COR-L47 (cell line): ENCODE results near the gene ATRN.
A peak's percentile ranks its signal among the peaks of the same experiment; 100 is the strongest.
"Not testable (repeated sequence)": the region's sequence is repeated elsewhere in the genome, so short reads cannot be mapped to it uniquely, and the experiment has no call there.

Source experiments
- DNase-seq: peaks from one replicate; lab custom pipeline; 2025; lab: John Stamatoyannopoulos, UW

Gene ATRN

GRCh38 chr20:3563548-3564177 lies 92.8 kb downstream of the ATRN start:
- DNase-seq, result peak; percentile 11

DNA sequence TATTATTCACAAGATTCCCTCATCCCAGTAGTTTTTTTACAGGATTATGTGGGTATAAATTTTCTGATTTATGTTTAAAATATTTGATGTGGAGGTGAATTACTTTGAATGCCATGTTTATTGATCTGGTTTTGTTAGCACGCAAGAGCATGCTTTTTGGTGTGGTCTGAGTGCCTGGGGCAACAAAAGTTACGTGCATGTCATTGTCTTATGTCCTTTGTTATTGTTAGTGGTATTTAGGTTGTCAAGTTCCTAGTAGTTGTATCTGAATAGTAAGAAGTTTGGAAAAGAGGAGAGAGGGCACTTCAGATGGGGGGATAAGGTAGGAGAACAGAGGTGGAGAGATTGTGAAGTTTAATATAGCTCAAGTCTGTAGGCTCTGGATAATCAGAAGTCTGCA lies 95.0 kb downstream of the ATRN start:
- no peak for DNase-seq

GRCh38 chr20:3572151-3572550 lies 101.3 kb downstream of the ATRN start:
- DNase-seq, result no peak

DNA sequence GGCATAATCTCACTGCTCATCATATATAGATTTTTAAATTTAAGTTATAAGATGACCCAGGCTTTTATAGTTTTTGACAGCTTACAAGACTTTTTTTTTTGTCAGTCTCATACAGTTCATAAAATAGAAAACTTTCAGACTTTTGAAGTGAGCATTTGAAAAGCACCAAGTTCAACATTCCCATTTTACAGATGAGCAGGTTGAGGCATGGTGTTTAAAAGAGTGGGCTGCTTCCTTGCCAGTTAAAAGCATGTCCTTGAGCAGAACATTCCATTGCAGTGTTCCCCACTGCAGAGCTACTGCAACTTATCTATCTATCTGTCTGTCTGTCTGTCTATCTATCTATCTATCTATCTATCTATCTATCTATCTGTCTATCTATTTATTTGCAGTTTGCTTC lies 105.5 kb downstream of the ATRN start:
- DNase-seq, result no peak

DNA sequence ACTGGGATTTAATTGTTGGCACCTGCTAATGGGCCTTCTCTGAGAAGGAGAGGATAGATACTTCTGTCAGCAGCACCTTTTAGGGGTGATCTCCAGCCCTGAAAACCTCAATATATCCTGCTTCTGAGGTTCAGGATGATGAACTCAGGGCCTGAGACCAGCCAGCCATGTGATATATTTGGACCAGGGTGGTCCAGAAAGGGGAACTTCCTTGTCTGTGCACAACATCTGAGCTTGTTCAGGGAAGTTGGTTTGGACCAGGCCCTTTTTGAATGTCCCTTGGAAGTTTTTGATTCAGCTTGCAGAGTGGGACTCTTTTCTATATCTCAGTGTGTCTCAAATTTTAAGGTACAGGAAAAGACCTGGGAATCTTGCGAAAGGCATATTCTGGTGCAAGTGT lies 106.5 kb downstream of the ATRN start:
- DNase-seq, result no peak

GRCh38 chr20:3580412-3580811 lies 109.6 kb downstream of the ATRN start:
- DNase-seq, result no peak

DNA sequence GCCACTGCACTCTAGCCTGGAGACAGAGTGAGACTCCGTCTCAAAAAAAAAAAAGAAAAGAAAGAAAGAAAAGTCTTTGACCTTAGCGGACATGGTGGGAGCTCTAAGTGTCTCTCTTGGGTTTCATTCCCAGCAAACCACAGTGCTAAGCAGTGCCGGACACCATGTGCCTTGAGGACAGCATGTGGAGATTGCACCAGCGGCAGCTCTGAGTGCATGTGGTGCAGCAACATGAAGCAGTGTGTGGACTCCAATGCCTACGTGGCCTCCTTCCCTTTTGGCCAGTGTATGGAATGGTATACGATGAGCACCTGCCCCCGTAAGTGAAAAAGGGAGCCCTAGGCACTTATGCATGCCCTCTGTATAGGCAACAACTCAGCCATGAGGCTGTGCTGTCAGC lies 112.9 kb downstream of the ATRN start:
- DNase-seq, result no peak

DNA sequence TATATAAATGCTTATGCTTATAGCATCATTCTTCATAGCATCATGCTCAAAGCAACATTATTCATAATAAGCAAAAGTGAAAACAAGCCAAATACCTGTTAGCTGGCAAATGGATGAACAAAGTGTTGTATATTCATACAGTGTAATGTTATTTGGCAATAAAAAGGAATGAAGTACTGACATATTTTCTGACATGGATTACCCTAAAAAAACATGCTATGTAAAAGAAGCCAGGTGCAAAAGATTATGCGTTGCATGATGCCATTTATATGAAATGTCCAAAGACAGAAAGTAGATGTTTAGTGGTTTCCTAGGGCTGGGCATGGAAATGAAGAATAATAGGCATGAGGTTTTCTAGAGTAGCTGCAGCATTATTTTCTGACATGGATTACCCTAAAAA lies 115.3 kb downstream of the ATRN start:
- no peak for DNase-seq

GRCh38 chr20:3590164-3590563 lies 119.3 kb downstream of the ATRN start:
- peak; percentile 3 for DNase-seq

DNA sequence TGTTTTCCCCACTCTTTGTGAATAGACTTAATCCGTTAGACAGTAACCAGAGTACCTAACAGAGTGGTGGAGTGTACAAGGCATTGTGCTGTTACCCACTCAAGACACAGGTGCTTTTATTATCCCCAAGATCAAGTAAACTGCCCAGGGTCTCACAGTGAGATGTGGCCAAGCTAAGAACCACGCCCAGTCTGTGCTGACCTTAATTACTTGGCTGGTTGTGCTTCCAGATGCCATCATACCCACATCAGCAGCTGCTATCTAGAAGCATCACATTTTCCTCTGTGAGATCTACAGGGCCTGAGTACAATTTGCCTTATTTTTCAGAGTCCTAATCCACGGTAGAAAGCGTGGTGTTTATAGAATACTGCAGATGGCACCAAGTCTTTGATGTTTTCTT lies 122.1 kb downstream of the ATRN start:
- DNase-seq, result no peak

GRCh38 chr20:3595541-3595940 lies 124.7 kb downstream of the ATRN start:
- DNase-seq, result no peak

- DNase-seq, result no peak
These were observed 132.3 kb downstream of the ATRN start for GRCh38 chr20:3603108-3603507.

GRCh38 chr20:3605386-3605886 lies 134.6 kb downstream of the ATRN start:
- not testable (repeated sequence) for DNase-seq

DNA sequence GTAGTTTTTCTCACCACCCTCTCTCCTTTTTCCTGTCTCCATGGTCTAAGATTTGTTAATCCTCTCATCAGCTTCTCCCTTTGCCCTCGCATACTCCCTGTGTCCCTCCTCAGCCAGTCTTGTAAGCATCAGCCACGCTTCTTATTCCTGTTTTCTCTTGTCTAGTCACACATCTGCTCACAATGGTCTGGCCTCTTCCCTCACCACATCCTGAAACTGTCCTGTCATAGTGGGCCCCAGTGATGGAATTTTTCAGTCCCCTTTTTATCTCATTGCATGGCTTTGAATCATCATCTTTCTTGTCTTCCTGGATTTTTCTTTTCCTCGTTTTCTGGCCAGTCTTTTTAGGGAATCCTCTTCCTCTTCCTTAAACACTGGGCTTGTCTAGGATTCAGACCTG lies 135.2 kb downstream of the ATRN start:
- DNase-seq, result no peak

DNA sequence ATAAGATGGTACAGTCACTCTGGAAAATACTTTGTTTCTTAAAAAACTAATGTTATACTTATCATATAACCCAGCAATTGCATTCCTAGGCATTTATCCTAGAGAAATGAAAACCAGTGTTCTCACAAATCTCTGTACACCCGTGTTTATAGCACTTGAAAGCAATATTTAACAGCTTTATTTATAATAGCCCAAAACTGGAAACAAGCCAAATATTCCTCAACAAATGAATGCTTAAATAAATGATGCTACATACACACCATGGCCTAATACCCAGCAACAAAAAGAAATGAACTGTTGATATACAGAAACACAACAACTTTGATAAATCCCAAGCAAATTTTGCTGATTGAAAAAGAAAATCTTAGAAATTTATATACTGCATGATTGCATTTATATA lies 141.1 kb downstream of the ATRN start:
- no peak for DNase-seq

DNA sequence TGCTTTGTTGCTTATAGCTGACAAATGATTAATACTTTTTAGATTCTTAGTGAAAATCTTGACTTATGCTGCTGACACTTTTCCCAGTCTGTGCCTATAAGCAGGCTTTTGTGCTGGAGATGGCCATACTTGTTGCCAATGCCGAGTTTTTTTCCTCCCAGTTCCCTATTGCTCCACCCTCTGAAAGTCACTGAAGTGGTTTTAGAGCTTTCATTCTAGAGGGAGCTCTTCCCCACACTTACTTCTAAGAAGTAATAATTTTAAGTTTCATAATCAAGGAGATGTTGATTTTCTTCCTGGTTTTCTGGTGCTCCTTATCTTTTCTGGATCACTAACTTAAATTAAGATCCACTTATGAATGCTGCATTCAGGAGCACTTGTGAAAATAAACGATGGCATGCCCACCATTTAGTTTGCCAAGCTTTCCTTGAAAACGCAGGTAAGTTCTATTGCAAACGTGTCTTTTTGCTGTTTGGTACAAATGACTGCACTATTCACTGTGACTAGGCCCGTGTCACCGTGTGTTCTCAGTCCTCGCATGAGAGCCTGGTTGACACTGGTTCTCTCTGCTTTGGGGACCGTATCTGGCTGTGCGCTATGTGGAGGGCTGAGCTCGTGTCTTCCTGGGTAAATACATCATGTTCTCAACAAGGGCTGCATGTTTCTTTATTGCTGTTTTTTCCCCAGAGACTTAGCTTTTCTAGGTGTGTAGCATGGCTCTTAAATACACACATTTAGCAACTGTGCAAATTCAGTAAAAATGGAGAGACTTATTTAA lies 142.2 kb downstream of the ATRN start:
- DNase-seq, result no peak

DNA sequence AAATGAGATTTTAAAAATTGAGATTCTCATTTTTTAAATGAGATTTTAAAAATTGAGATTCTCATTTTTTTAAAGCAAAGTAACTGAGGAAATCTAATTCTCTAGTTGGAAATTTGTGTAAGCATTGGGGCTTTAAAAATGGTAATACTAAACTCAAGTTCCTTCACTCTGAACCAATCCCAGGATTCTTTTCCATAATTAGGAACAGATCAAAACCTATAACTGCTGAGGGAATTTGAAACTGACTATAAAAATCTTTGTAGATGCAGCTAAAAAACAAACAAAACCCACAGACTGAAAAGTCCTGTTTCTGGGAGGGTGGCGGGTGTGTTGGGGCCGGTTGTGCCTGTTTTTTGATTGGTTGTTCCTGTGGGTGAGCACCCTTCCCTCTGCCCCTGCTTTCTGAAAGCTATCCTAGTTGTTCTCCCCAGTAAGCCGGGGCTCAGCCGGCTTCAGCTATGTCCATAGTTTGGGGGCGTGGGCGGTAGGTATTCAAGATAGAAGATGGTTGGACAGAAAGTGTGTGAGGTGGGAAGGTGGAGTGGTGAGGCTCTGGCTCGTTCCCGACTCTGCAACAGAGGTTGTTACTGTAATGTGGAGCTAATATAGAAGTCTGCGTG lies 143.1 kb downstream of the ATRN start:
- DNase-seq, result no peak

DNA sequence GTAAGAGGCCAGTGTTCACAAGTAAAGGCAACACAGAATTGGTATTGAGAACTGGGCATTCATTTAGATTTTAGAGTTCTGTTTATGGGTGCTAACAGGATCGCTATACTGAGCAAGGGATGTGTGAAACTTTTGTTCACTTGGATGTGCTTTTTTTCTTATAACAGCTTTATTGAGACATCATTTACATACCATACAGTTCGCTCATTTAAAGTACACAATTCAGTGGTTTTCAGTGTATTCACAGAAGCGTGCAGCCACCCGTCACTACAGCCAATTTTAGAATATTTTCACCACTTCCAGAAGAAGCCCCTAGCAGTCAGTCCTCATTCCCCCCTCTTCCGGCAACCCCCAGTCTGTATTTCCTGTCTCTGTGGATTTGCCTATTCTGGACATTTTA lies 143.6 kb downstream of the ATRN start:
- no peak for DNase-seq

DNA sequence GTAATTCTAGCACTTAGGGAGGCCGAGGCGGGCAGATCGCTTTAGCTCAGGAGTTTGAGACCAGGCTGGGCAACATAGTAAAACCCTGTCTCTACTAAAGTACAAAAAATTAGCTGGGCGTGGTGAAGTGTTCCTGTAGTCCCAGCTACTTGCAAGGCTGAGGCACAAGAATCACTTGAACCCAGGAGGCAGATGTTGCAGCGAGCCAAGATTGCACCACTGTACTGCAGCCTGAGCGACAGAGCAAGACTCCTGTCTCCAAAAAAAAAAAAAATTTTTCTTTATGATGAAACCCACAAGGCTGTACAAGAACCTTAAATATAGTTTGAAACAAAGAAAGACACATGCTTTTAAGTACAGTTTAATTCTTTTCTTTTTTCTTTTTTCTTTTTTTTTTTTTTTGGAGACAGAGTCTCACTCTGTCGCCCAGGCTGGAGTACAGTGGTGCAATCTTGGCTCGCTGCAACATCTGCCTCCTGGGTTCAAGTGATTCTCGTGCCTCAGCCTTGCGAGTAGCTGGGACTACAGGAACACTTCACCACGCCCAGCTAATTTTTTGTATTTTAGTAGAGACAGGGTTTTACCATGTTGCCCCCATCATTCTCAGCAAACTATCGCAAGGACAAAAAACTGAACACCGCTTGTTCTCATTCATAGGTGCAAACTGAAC lies 144.5 kb downstream of the ATRN start:
- not testable (repeated sequence) for DNase-seq

DNA sequence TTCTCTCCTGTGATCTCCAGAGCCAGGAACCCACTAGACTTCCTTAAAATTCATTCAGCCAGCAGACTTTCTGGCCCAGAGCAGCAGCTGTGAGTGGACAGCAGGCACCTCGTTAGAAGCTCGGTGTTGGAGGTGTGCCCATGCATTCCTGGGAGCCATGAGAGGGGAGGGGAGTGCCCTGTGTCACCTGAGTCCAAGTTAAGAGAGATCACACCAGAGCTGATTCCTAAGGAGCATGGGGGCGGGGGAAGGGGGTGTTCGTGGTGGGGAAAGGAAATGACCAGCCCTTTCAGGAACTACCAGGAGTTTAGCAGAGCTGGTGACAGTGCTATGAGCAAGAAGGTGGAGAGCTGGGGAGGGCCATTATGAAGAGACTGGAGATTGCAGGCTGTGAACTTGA lies 145.4 kb downstream of the ATRN start:
- DNase-seq, result no peak

GRCh38 chr20:3621111-3621510 lies 150.3 kb downstream of the ATRN start:
- no peak for DNase-seq

DNA sequence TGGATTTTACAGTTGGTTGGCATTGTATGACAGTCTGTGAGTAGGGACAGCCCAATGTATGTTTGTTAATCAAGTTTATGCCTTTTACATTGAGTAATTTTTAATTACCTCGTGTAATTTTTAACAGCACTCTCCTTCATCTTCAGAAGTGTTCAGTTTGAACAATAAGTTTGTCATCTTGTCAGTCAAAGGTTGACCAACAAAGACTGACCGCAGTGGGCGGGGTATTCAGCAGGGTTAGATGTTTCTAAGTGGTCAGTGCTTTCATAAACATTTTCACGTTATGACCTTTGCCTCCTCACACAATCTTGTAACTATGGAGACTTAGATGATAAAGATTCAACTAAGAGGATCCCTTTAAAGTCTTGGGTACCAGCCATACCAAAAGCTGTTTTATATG lies 151.6 kb downstream of the ATRN start:
- DNase-seq, result no peak

DNA sequence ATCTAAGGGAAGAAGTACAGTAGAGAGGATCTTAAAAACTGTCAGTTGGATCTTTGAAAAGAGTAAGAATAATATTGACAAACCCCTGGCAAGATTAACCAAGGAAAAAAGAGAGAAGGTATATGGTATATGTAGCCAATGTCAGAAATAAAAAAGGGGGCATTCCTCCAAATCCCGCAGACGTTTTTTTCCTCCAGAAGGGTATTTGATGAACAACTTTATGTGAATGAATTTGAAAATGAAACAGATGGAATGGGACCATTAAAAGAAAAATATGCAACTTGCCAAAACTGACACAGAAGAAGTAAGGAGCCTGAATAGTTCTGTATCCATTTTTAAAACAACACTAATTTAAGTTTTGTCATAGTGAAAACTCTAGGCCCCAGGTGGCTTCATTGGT lies 156.7 kb downstream of the ATRN start:
- no peak for DNase-seq
